Loucy (cell line): ENCODE data around the gene TERB2.
"Not testable (repeated sequence)": the region's sequence is repeated elsewhere in the genome, so short reads cannot be mapped to it uniquely, and the experiment has no call there.

ENCODE experiments used
- EZH2phosphoT487 ChIP-seq: fragments of 200-600 bp; IDR thresholded peaks from 2 replicates; pipeline ENCODE4 v1.6.1; 2018; ENCODE audit warnings: antibody characterized with exemption, mild to moderate bottlenecking, moderate library complexity, borderline replicate concordance
- TF ChIP-seq, protein P1 (sequence below): fragments of 200-600 bp; sonication (generic); conservative IDR thresholded peaks from 2 replicates; pipeline ENCODE4 v1.5.1; 2014; ENCODE audit warnings: mild to moderate bottlenecking, antibody characterized with exemption, low read length

DNA sequence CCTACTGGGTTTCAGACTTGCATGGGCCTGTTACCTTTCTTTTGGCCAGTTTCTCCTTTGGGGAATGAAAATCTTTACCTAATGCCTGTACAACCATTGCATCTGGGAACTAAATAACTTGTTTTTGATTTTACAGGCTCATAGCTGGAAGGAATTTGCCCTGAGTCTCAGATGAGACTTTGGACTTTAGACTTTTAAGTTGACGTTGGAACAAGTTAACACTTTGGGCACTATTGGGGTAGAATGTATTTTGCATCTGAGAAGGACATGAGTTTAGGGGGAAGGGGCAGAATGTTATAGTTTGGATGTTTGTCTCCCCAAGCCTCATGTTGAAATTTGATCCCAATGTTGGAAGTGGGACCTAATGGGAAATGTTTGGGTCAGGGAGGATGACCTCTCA, 44.7 kb downstream of the TERB2 start:
- TF ChIP-seq, protein P1, sequence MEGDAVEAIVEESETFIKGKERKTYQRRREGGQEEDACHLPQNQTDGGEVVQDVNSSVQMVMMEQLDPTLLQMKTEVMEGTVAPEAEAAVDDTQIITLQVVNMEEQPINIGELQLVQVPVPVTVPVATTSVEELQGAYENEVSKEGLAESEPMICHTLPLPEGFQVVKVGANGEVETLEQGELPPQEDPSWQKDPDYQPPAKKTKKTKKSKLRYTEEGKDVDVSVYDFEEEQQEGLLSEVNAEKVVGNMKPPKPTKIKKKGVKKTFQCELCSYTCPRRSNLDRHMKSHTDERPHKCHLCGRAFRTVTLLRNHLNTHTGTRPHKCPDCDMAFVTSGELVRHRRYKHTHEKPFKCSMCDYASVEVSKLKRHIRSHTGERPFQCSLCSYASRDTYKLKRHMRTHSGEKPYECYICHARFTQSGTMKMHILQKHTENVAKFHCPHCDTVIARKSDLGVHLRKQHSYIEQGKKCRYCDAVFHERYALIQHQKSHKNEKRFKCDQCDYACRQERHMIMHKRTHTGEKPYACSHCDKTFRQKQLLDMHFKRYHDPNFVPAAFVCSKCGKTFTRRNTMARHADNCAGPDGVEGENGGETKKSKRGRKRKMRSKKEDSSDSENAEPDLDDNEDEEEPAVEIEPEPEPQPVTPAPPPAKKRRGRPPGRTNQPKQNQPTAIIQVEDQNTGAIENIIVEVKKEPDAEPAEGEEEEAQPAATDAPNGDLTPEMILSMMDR, result not testable (repeated sequence)
- not testable (repeated sequence) for TF ChIP-seq EZH2phosphoT487
